ENCODE measurements around the gene CLCN7.
"Not testable (repeated sequence)": the region's sequence is repeated elsewhere in the genome, so short reads cannot be mapped to it uniquely, and the experiment has no call there.

The CLCN7 gene

DNA sequence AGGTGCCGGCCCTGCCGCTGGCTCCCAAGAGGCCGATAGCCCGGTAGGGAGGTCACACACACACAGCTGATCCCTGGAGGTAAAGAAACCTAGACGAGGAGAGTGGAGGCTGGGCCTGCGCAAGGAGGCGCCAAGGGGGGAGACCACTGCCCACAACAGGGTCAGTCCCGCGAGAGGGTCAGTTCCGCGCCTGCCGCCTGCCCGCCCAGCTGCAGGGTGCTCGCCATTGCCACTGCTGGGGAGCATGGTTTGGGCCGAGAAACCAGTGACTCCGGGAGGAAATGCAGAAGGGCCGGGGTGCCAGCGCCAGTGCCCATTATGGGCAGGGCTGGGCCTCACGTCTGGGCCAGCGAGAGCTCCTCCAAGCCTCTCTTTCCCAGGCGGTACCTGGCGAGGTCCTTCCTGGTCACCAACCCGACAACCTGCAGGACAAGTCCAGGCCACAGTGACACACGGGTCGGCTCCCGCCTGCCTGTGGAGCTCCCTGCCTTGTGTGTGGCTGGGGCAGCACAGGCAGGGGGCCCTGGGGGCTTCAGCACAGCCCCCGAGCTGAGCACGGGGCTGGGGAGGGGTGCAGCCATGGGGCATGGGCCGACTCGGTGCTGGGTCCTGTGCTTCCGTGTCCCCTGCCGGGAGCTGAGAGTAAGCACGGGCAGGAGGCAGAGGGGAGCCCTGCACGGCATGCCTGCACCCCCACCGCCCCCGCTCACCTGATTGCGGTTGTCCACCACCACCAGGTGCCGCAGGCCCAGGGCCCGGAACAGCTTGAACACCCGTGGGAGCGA is 28.3 kb downstream of the CLCN7 start:
- Histone ChIP-seq H3K4me3 (ENCODE audit: low read depth in 1 of 2, low read length in 2 of 2) (no peak overlapping the region), H3K9me3 (ENCODE audit: low read length) (no peaks in the 10 kb centered on the region), H3K27ac (ENCODE audit: low read depth, low read length) (no peak overlapping the region), H3K36me3 (ENCODE audit: insufficient read depth, low read length) (peaks cover 40% of the 10 kb centered on the region), H3K4me1 (ENCODE audit: insufficient read depth, low read length) (no peaks in the 10 kb centered on the region), H3K9ac (ENCODE audit: low read length) (no peak overlapping the region), H3K27me3 (ENCODE audit: control insufficient read depth in 1 of 2, insufficient read depth in 2 of 2, low read length in 2 of 2) (no peaks in the 10 kb centered on the region)

- H3K4me3 ChIP-seq (ENCODE audit: low read depth in 1 of 2, low read length in 2 of 2): no peak overlapping the region
- H3K4me1 ChIP-seq (ENCODE audit: insufficient read depth, low read length): no peaks in the 10 kb centered on the region
- no peaks in the 10 kb centered on the region for H3K9me3 ChIP-seq (ENCODE audit: low read length)
- H3K36me3 ChIP-seq (ENCODE audit: insufficient read depth, low read length): peaks cover 32% of the 10 kb centered on the region
- H3K27me3 ChIP-seq (ENCODE audit: control insufficient read depth in 1 of 2, insufficient read depth in 2 of 2, low read length in 2 of 2): no peaks in the 10 kb centered on the region
- H3K9ac ChIP-seq (ENCODE audit: low read length): no peak overlapping the region
- no peak overlapping the region for H3K27ac ChIP-seq (ENCODE audit: low read depth, low read length)
Measured at GRCh38 chr16:1445518-1446203, 29.2 kb downstream of the CLCN7 start.

- no peak overlapping the region for H3K9ac ChIP-seq (ENCODE audit: low read length)
- no peaks in the 10 kb centered on the region for H3K27me3 ChIP-seq (ENCODE audit: control insufficient read depth in 1 of 2, insufficient read depth in 2 of 2, low read length in 2 of 2)
- H3K36me3 ChIP-seq (ENCODE audit: insufficient read depth, low read length): peaks cover 26% of the 10 kb centered on the region
- H3K9me3 ChIP-seq (ENCODE audit: low read length): no peaks in the 10 kb centered on the region
- no peak overlapping the region for H3K27ac ChIP-seq (ENCODE audit: low read depth, low read length)
- H3K4me1 ChIP-seq (ENCODE audit: insufficient read depth, low read length): no peaks in the 10 kb centered on the region
- no peak overlapping the region for H3K4me3 ChIP-seq (ENCODE audit: low read depth in 1 of 2, low read length in 2 of 2)
Measured at GRCh38 chr16:1444730-1445517, 29.9 kb downstream of the CLCN7 start.

DNA sequence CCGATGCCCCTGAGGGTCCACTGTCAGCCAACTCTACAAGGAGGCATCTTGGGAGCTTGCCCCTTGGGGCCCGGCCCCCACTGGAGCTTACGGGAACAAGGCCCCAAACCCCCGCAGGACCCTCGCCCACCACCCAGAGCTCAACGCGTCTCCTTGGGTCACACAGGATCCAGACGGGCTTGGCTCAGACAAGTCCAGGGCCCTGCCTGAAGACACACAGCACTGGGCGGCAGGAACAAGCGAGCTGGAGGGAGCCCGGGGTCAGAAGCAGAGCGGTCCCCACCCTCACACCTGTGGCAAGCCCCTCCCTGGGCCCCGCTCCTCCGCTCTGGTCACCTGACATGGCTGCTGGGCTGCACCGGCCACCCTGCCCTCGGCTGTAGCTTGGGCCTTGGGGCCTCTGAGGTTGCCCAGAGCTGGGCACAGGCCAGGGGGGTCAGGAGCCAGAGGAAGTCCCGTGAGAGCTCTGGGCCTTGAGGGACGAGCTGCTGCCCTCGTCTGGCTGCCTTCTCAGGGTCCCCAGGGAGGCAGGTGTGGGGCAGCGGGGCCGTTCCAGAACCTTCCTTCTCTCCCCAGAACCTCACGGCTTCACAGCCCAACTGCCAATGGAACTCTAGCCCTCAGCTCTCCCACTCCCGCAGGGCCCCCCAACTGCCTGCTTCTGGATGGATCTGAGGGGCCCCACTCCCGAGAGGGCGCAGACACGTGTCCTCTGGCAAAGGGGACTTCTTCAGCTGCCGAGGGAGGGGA is 30.7 kb downstream of the CLCN7 start, which contains the start of gene CCDC154:
Gene CCDC154, minus strand, starts transcription at position 577 of the 750 bp plus-strand sequence. Its CDS starts 234 bp downstream, at position 343.
- Histone ChIP-seq H3K27me3 (ENCODE audit: control insufficient read depth in 1 of 2, insufficient read depth in 2 of 2, low read length in 2 of 2) (no peaks in the 10 kb centered on the region), H3K9ac (ENCODE audit: low read length) (no peak within 1 kb of the TSS), H3K9me3 (ENCODE audit: low read length) (no peaks in the 10 kb centered on the region), H3K36me3 (ENCODE audit: insufficient read depth, low read length) (peaks cover 18% of the 10 kb centered on the region), H3K27ac (ENCODE audit: low read depth, low read length) (no peak within 1 kb of the TSS), H3K4me1 (ENCODE audit: insufficient read depth, low read length) (no peaks in the 10 kb centered on the region), H3K4me3 (ENCODE audit: low read depth in 1 of 2, low read length in 2 of 2) (no peak within 1 kb of the TSS)

DNA sequence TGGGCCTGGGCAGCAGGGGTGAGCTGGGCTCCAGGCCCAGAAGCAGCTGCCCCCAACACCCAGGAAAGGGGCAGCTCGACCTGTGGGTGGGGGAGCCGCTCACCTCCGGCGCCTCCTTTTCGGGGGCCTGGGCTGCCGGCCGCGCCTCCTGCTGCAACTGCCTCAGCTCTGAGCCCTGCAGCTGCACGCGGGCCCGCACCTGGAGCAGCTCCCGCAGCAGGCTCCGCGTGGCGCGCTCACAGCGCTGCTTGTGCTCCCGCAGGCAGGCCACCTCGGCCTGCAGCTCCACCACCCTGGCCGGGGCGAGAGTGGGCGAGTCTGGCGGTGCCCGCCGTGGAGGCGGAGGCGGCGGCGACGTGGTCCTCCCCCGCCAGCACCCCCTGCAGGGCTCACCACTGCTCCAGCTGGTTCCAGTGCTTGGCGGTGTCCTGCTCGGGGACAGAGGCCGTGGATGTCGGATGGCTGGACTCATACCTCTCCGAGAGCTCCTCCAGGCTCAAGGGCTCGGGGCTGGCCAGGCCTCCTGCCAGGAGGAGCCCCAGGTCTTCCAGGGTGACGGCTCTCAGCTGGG is 31.3 kb downstream of the CLCN7 start:
- Histone ChIP-seq H3K4me3 (ENCODE audit: low read depth in 1 of 2, low read length in 2 of 2) (no peak overlapping the region), H3K9ac (ENCODE audit: low read length) (no peak overlapping the region), H3K27me3 (ENCODE audit: control insufficient read depth in 1 of 2, insufficient read depth in 2 of 2, low read length in 2 of 2) (no peaks in the 10 kb centered on the region), H3K36me3 (ENCODE audit: insufficient read depth, low read length) (peaks cover 13% of the 10 kb centered on the region), H3K9me3 (ENCODE audit: low read length) (no peaks in the 10 kb centered on the region), H3K27ac (ENCODE audit: low read depth, low read length) (no peak overlapping the region), H3K4me1 (ENCODE audit: insufficient read depth, low read length) (no peaks in the 10 kb centered on the region)

- Histone ChIP-seq H3K4me3 (ENCODE audit: low read depth in 1 of 2, low read length in 2 of 2) (no peak overlapping the region), H3K9ac (ENCODE audit: low read length) (no peak overlapping the region), H3K36me3 (ENCODE audit: insufficient read depth, low read length) (peaks cover 6% of the 10 kb centered on the region), H3K9me3 (ENCODE audit: low read length) (no peaks in the 10 kb centered on the region), H3K27me3 (ENCODE audit: control insufficient read depth in 1 of 2, insufficient read depth in 2 of 2, low read length in 2 of 2) (no peaks in the 10 kb centered on the region), H3K27ac (ENCODE audit: low read depth, low read length) (no peak overlapping the region), H3K4me1 (ENCODE audit: insufficient read depth, low read length) (no peaks in the 10 kb centered on the region)
Measured at GRCh38 chr16:1442697-1443096, 32.1 kb downstream of the CLCN7 start.

- no peaks in the 10 kb centered on the region for H3K9me3 ChIP-seq (ENCODE audit: low read length)
- no peaks in the 10 kb centered on the region for H3K4me1 ChIP-seq (ENCODE audit: insufficient read depth, low read length)
- no peak overlapping the region for H3K4me3 ChIP-seq (ENCODE audit: low read depth in 1 of 2, low read length in 2 of 2)
- H3K9ac ChIP-seq (ENCODE audit: low read length): no peak overlapping the region
- H3K36me3 ChIP-seq (ENCODE audit: insufficient read depth, low read length): peaks cover 6% of the 10 kb centered on the region
- H3K27me3 ChIP-seq (ENCODE audit: control insufficient read depth in 1 of 2, insufficient read depth in 2 of 2, low read length in 2 of 2): no peaks in the 10 kb centered on the region
- H3K27ac ChIP-seq (ENCODE audit: low read depth, low read length): no peak overlapping the region
Measured at GRCh38 chr16:1441391-1441829, 33.4 kb downstream of the CLCN7 start.

DNA sequence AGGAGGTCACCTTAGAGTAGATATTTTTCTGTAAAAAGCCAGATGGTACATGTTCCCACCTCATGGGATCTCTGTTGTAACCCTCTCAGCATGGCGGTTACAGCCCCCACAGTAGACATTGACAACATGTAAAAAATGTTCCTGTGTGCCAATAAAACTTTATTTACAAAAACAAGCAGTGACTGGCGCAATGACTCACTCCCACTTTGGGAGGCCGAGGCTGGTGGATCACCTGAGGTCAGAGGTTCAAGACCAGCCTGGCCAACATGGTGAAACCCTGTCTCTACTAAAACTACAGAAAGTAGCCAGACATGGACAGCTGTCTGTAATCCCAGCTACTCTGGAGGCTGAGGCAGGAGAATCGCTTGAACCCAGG is 35.1 kb downstream of the CLCN7 start:
- not testable (repeated sequence) for H3K9me3 ChIP-seq (ENCODE audit: low read length); H3K27ac ChIP-seq (ENCODE audit: low read depth, low read length); H3K27me3 ChIP-seq (ENCODE audit: control insufficient read depth in 1 of 2, insufficient read depth in 2 of 2, low read length in 2 of 2); H3K4me3 ChIP-seq (ENCODE audit: low read depth in 1 of 2, low read length in 2 of 2); H3K9ac ChIP-seq (ENCODE audit: low read length); H3K4me1 ChIP-seq (ENCODE audit: insufficient read depth, low read length); H3K36me3 ChIP-seq (ENCODE audit: insufficient read depth, low read length)

GRCh38 chr16:1439058-1439698 is 35.6 kb downstream of the CLCN7 start:
- no peak overlapping the region for H3K9ac ChIP-seq (ENCODE audit: low read length)
- no peaks in the 10 kb centered on the region for H3K27me3 ChIP-seq (ENCODE audit: control insufficient read depth in 1 of 2, insufficient read depth in 2 of 2, low read length in 2 of 2)
- H3K9me3 ChIP-seq (ENCODE audit: low read length): no peaks in the 10 kb centered on the region
- no peak overlapping the region for H3K27ac ChIP-seq (ENCODE audit: low read depth, low read length)
- no peaks in the 10 kb centered on the region for H3K36me3 ChIP-seq (ENCODE audit: insufficient read depth, low read length)
- H3K4me1 ChIP-seq (ENCODE audit: insufficient read depth, low read length): no peaks in the 10 kb centered on the region
- H3K4me3 ChIP-seq (ENCODE audit: low read depth in 1 of 2, low read length in 2 of 2): no peak overlapping the region

DNA sequence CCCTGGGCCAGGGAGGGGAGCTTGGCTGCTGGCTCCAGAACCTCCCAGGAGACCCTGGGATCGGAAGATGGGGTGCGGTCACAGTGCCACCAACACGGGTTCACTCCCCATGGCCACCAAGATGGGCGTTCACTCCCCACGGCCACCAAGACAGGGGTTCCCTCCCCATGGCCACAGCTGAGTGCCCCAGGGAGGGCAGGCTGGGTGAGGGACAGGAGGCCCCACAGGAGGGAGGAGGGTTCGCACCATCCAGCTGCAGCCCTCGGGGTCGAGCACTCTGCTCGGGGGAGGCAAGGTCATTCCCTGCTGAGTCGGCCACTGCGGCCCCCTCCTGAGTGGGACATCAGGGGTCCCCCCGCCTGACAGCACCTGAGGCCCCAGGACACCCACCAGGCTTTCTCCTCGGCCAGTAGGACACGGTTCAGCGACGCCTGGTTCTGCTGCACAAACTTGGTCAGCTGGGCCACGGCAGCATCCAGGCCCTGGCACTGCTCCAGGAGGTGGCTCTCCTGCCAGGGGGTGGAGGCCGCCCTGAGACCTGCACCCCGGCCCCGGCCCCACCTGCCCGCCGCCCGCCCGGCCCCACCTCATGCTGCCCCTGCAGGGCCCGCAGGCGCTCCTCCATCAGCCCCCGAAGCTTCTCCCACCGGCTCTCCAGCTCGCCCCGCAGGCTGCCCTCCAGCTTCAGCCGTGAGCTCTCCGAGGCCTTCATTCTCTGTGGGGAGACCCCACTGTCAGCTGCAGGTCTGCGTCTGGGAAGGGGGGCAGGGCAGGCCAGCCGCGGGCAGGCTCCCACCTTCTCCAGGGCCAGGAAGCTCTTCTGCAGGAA is 36.4 kb downstream of the CLCN7 start:
- no peaks in the 10 kb centered on the region for H3K36me3 ChIP-seq (ENCODE audit: insufficient read depth, low read length)
- no peaks in the 10 kb centered on the region for H3K9me3 ChIP-seq (ENCODE audit: low read length)
- no peaks in the 10 kb centered on the region for H3K4me1 ChIP-seq (ENCODE audit: insufficient read depth, low read length)
- no peaks in the 10 kb centered on the region for H3K27me3 ChIP-seq (ENCODE audit: control insufficient read depth in 1 of 2, insufficient read depth in 2 of 2, low read length in 2 of 2)
- H3K4me3 ChIP-seq (ENCODE audit: low read depth in 1 of 2, low read length in 2 of 2): no peak overlapping the region
- H3K27ac ChIP-seq (ENCODE audit: low read depth, low read length): no peak overlapping the region
- no peak overlapping the region for H3K9ac ChIP-seq (ENCODE audit: low read length)

Data from muscle layer of colon (tissue), 2 donors.